PC-9 (cell line): ENCODE measurements around the gene TFAP2D. TPM values are rescaled to one million over a fixed set of nuclear protein-coding genes. Genes with fewer than 3 reads are reported as not detected.

Experiments used
- BruUV-seq: library from RNA; stranded (reverse); fragments of 400-500 nt; replicated peaks from 2 replicates; lab custom pipeline; 2021; lab: Mats Ljungman, UMichigan
- CTCF ChIA-PET: fragments of 300-600 bp; sonication (Branson Sonifier 250); formaldehyde crosslinking; loops from one replicate; lab custom pipeline; 2022; ENCODE audit warnings: antibody characterized with exemption; lab: Charles Lee
- POLR2A ChIA-PET: fragments of 300-600 bp; sonication (Branson Sonifier 250); formaldehyde crosslinking; loops from one replicate; lab custom pipeline; 2022; ENCODE audit warnings: antibody characterized with exemption; ENCODE audit not compliant: unreplicated experiment; lab: Charles Lee
- DNase-seq, 2 experiments: peaks; one replicate each; pipeline versions ENCODE4 v3.0.0 to v3.0.0-alpha.2; 2015 to 2022; ENCODE audit warnings: mixed read lengths in 1 of 2
- H2AFZ ChIP-seq: fragments of 200-600 bp; sonication (generic); 2 replicates; pipeline ENCODE4 v1.8.1; 2017; ENCODE audit warnings: antibody characterized with exemption
- H3F3A ChIP-seq: fragments of 200-600 bp; sonication (generic); 2 replicates; pipeline ENCODE4 v1.8.1; 2017; ENCODE audit warnings: antibody characterized with exemption, mild to moderate bottlenecking, low read depth; ENCODE audit not compliant: insufficient read depth
- H3K27ac ChIP-seq: fragments of 200-600 bp; sonication (generic); 2 replicates; pipeline ENCODE4 v1.6.1; 2016; ENCODE audit warnings: mixed run types
- H3K27me3 ChIP-seq: fragments of 200-600 bp; sonication (generic); 2 replicates; pipeline ENCODE4 v1.6.1; 2016; ENCODE audit warnings: low read depth, mixed run types; ENCODE audit not compliant: insufficient read depth
- H3K36me3 ChIP-seq: fragments of 200-600 bp; sonication (generic); 2 replicates; pipeline ENCODE4 v1.6.1; 2016; ENCODE audit warnings: low read depth, mixed run types
- H3K4me1 ChIP-seq: fragments of 200-600 bp; sonication (generic); replicated peaks from 2 replicates; pipeline ENCODE4 v1.6.1; 2016; ENCODE audit warnings: mixed run types; ENCODE audit not compliant: insufficient read depth
- H3K4me2 ChIP-seq: fragments of 200-600 bp; sonication (generic); 2 replicates; pipeline ENCODE4 v1.6.1; 2017; ENCODE audit warnings: mixed run types
- H3K4me3 ChIP-seq: fragments of 200-600 bp; sonication (generic); 2 replicates; pipeline ENCODE4 v1.6.1; 2016; ENCODE audit warnings: mixed run types
- H3K79me2 ChIP-seq: fragments of 200-600 bp; sonication (generic); 2 replicates; pipeline ENCODE4 v1.6.1; 2017; ENCODE audit warnings: low read depth, mixed run types
- H3K9me2 ChIP-seq: fragments of 200-600 bp; sonication (generic); 2 replicates; pipeline ENCODE4 v1.8.1; 2017; ENCODE audit warnings: mild to moderate bottlenecking; ENCODE audit not compliant: insufficient read depth
- H3K9me3 ChIP-seq: fragments of 200-600 bp; sonication (generic); 2 replicates; pipeline ENCODE4 v1.8.1; 2016; ENCODE audit warnings: low read depth; ENCODE audit not compliant: insufficient read depth
- H4K20me1 ChIP-seq: fragments of 200-600 bp; sonication (generic); 2 replicates; pipeline ENCODE4 v1.8.1; 2017; ENCODE audit not compliant: insufficient read depth
- EZH2 ChIP-seq: fragments of 200-600 bp; sonication (generic); IDR thresholded peaks from 2 replicates; pipeline ENCODE4 v1.8.0; 2017; ENCODE audit warnings: antibody characterized with exemption, low read depth
- intact Hi-C: fragments of 100-400 bp; cut with micrococcal nuclease; formaldehyde crosslinking; loops from one replicate; pipeline ENCODE4 v1.10.0; 2022; ENCODE audit not compliant: unreplicated experiment
- total RNA-seq: library from RNA; stranded (reverse); gene quantifications from 2 replicates; pipeline ENCODE4 v1.2.3, GENCODE V29; 2021
- TF ChIP-seq, protein P1 (sequence below): fragments of 200-600 bp; sonication (generic); conservative IDR thresholded peaks from 2 replicates; pipeline ENCODE4 v1.6.1; 2017; ENCODE audit warnings: mixed run types, antibody characterized with exemption, mild to moderate bottlenecking, moderate library complexity

TFAP2D gene
- total RNA-seq, 1 experiment from 2014 or later: not detected

GRCh38 chr6:50819466-50819903 lies 106.2 kb downstream of the TFAP2D start:
- Histone ChIP-seq H3K27me3 (peaks cover 18% of the 10 kb centered on the region; the same call in 1 of the 2 replicates), H3K9me3 (no peaks in the 10 kb centered on the region), H4K20me1 (no peaks in the 10 kb centered on the region), H3K27ac (no peak overlapping the region), H3K36me3 (no peaks in the 10 kb centered on the region), H3K4me2 (no peak overlapping the region), H3K4me1 (no peaks in the 10 kb centered on the region), H3K4me3 (no peak overlapping the region), H3K79me2 (no peaks in the 10 kb centered on the region), H3K9me2 (no peaks in the 10 kb centered on the region), H2AFZ (no peak overlapping the region), H3F3A (no peaks in the 10 kb centered on the region)
- ChIA-PET CTCF (interaction anchor here (0.6 kb wide), 1 partner anchor 36 kb away, joined by 3 read pairs; no protein-coding TSS in a partner anchor), POLR2A (no interaction called here)
- intact Hi-C loops: loop anchor here (10.0 kb wide), 2 partner anchors 725 to 935 kb away; no protein-coding TSS in a partner anchor
- TF ChIP-seq, protein P1, sequence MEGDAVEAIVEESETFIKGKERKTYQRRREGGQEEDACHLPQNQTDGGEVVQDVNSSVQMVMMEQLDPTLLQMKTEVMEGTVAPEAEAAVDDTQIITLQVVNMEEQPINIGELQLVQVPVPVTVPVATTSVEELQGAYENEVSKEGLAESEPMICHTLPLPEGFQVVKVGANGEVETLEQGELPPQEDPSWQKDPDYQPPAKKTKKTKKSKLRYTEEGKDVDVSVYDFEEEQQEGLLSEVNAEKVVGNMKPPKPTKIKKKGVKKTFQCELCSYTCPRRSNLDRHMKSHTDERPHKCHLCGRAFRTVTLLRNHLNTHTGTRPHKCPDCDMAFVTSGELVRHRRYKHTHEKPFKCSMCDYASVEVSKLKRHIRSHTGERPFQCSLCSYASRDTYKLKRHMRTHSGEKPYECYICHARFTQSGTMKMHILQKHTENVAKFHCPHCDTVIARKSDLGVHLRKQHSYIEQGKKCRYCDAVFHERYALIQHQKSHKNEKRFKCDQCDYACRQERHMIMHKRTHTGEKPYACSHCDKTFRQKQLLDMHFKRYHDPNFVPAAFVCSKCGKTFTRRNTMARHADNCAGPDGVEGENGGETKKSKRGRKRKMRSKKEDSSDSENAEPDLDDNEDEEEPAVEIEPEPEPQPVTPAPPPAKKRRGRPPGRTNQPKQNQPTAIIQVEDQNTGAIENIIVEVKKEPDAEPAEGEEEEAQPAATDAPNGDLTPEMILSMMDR: no peak
- TF ChIP-seq EZH2: no peak
- no TSS peak for BruUV-seq
- DNase-seq: no peak

- Histone ChIP-seq H3K36me3 (no peaks in the 10 kb centered on the region), H3K9me3 (no peaks in the 10 kb centered on the region), H3K4me2 (no peak overlapping the region), H3K27ac (no peak overlapping the region), H2AFZ (no peak overlapping the region), H3K9me2 (no peaks in the 10 kb centered on the region), H3K79me2 (no peaks in the 10 kb centered on the region), H4K20me1 (no peaks in the 10 kb centered on the region), H3F3A (no peaks in the 10 kb centered on the region), H3K4me3 (no peak overlapping the region), H3K27me3 (peaks cover 22% of the 10 kb centered on the region; the same call in 1 of the 2 replicates), H3K4me1 (no peaks in the 10 kb centered on the region)
- no peak for TF ChIP-seq EZH2
- TF ChIP-seq, protein P1: no peak
- no TSS peak for BruUV-seq
- no peak for DNase-seq
- POLR2A ChIA-PET: no interaction called here
- intact Hi-C loops: loop anchor here (10.0 kb wide), 2 partner anchors 725 to 935 kb away; no protein-coding TSS in a partner anchor
- CTCF ChIA-PET: no interaction called here
Observed at GRCh38 chr6:50819904-50820868, 106.9 kb downstream of the TFAP2D start.

- no peak for DNase-seq
- no peaks in the 10 kb centered on the region for H3F3A ChIP-seq
- ChIA-PET POLR2A (no interaction called here), CTCF (no interaction called here)
- BruUV-seq: no TSS peak
- no peaks in the 10 kb centered on the region for H4K20me1 ChIP-seq
- H3K27me3 ChIP-seq: peaks cover 25% of the 10 kb centered on the region; the same call in 1 of the 2 replicates
- H3K4me2 ChIP-seq: no peak overlapping the region
- H2AFZ ChIP-seq: no peak overlapping the region
- H3K4me3 ChIP-seq: no peak overlapping the region
- intact Hi-C loops: no loop called here
- no peaks in the 10 kb centered on the region for H3K9me2 ChIP-seq
- no peak overlapping the region for H3K27ac ChIP-seq
- TF ChIP-seq, protein P1: no peak
- no peak for TF ChIP-seq EZH2
- H3K79me2 ChIP-seq: no peaks in the 10 kb centered on the region
- H3K4me1 ChIP-seq: no peaks in the 10 kb centered on the region
- no peaks in the 10 kb centered on the region for H3K36me3 ChIP-seq
- no peaks in the 10 kb centered on the region for H3K9me3 ChIP-seq
Observed at GRCh38 chr6:50820869-50821264, 107.5 kb downstream of the TFAP2D start.
